GM12872 (cell line): Measurements from ENCODE around the gene FGGY.

Experiments
- CTCF ChIP-seq: IDR thresholded peaks from 3 replicates; pipeline ENCODE4 v1.5.1; 2011; ENCODE audit warnings: low read depth, mild to moderate bottlenecking, low read length, moderate library complexity; ENCODE audit not compliant: insufficient read depth

Gene FGGY

DNA sequence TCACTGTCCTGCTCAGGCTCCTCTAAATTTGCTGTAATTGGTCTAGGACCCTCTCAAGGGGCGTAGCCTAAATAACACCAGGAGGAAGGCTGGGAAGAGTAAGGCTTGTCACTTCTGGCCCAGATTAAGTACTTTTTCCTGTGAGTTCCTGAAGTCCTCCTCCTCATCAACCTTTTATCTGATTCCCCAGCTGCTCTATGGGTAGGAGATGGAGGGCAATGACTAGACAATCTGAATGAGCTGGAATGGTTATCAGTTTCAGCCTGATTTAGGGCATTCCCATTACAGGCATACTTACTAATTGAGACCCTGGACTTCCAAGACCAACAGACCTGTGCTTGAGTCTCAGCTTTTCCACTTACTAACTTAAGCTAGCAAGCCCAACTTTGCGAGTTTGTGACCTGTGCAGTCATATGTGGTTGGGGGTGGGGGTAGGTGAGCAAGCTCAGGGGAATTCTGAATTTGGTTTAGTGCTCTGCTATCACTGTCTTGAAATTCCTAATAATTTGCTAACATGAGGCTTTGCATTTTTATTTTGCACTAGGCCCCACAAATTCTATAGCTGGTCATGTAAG, 18.0 kb upstream of the FGGY start:
- no peak for TF ChIP-seq CTCF

DNA sequence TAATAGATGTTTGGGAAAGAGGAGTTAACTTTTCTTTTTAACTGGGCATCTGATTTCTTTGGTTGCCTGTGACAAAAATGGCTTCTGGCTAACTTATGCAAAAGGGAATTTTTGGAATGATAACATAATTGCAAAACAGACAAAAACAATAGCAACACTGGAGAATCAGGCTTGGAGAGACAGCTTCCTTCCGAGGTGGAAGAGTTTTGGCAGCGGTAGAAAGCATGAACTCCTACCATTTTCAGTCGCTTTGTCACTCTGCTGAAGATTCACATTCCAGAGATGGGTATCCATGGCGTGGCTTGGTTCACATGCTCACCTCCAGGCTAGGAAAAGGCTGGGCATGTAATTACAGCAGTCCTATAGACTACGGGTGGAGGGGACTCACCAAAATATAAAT, 17.2 kb upstream of the FGGY start:
- TF ChIP-seq CTCF, result no peak

DNA sequence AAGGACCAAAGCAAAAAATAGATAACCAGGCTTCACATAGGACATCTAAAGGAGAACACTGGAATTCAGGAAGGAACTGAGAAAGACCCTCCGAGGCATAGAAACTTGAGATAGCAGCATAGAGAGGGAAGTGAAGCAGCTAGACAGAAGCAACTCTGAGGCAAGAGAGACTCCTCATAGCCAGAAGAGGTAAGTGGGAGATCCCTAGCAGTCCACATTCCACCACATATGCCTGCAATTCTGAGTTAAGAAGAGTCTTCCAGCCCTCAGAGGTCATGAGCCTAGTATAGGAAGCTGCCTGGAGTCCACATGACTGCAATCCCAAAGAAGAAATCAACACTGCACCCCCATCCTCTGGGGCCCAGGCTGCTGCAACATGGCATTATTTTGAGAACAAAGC, 13.9 kb upstream of the FGGY start:
- TF ChIP-seq CTCF, result no peak

DNA sequence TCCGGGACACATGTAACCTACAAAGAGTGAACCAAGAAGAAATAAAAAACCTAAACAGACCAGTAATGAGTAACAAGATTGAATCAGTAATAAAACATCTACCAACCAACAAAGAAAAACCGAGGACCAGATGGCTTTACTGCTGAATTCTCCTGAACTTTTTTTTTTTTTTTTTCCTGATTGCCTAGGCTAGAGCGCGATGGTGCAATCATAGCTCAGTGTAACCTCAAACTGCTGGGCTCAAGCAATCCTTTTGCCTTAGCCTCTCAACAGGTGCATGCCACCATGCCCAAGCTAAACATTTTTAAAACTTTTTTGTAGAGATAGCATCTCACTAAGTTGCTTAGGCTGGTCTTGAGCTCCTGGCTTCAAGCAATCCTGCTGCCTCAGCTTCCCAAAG, 11.2 kb upstream of the FGGY start:
- no peak for TF ChIP-seq CTCF

DNA sequence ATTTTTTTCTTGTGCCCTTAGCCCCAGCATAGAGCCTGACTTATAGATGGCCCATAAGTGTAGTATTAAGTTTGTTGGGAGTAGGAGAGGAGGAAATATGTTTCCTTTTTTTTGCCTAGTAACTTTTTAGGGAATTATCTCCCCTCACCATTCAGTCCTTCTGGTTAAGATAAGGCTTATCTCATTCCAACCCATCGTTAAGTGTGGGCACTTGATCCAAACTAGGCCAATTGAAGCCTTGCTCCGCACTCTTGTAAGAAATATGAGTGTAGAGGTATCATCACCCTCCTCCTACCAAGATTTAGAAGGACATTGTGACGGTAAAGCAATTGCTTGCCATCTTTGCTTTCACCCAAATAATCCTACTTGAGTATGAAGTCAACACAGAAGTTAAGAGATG, 8.8 kb upstream of the FGGY start:
- no peak for TF ChIP-seq CTCF

GRCh38 chr1:59289570-59289969, 7.3 kb upstream of the FGGY start:
- no peak for TF ChIP-seq CTCF

GRCh38 chr1:59290193-59290949, 6.5 kb upstream of the FGGY start:
- peak; percentile 67 for TF ChIP-seq CTCF
